ENCODE measurements around the gene PRKCE. TPM values are rescaled to one million over a fixed set of nuclear protein-coding genes. Genes with fewer than 3 reads are reported as not detected.

Gene PRKCE
- total and polyA plus RNA-seq, 2 donors (not counting 1 experiment from before 2014, with no cell fraction given): 14.1 to 19.0 TPM

DNA sequence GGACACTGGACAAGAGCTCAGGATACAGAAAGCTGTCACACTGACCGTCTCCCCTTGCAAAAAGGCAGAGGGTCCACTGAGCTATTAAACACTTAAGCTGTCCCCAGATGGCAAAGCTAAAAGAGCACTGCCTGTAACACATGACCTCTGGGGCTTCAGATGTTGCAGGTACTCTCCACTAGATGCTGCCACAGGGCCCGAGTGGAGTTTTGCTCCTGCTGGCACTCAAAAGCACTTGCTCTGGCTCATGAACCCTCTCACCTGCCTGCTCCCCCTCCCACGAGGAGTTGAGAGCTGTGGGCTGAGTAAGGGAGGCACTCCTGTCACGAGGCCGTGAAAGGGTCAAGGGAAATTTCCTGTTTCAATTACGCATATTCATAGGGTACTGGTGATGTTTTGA, 227.9 kb downstream of the PRKCE start:
- Histone ChIP-seq H3K27me3 (ENCODE audit: control insufficient read depth, insufficient read depth, low read length) (no peaks in the 10 kb centered on the region), H3K79me2 (ENCODE audit: control insufficient read depth, insufficient read depth, low read length) (no peaks in the 10 kb centered on the region), H3K4me1 (ENCODE audit: control insufficient read depth, extremely low read depth, insufficient read depth, low read length) (peaks cover 2% of the 10 kb centered on the region), H4K20me1 (ENCODE audit: control insufficient read depth, extremely low read depth, insufficient read depth, low read length) (no peaks in the 10 kb centered on the region), H3K36me3 (ENCODE audit: control insufficient read depth, insufficient read depth, low read length) (no peaks in the 10 kb centered on the region), H3K4me3 (replicated peaks in 1 of 4; ENCODE audit: control extremely low read depth in 1 of 4, insufficient read depth in 1 of 4, low read depth in 3 of 4, low read length in 4 of 4) (no peak overlapping the region), H3K9ac (ENCODE audit: insufficient read depth, low read length) (no peak overlapping the region), H3K9me3 (ENCODE audit: control insufficient read depth, insufficient read depth, low read depth, low read length) (no peaks in the 10 kb centered on the region), H3K27ac (ENCODE audit: insufficient read depth, low read length) (no peak overlapping the region), H3K4me2 (ENCODE audit: extremely low read depth, insufficient read depth, low read length) (no peak overlapping the region), H2AFZ (ENCODE audit: low read length) (no peak overlapping the region)
- TF ChIP-seq, protein P1, sequence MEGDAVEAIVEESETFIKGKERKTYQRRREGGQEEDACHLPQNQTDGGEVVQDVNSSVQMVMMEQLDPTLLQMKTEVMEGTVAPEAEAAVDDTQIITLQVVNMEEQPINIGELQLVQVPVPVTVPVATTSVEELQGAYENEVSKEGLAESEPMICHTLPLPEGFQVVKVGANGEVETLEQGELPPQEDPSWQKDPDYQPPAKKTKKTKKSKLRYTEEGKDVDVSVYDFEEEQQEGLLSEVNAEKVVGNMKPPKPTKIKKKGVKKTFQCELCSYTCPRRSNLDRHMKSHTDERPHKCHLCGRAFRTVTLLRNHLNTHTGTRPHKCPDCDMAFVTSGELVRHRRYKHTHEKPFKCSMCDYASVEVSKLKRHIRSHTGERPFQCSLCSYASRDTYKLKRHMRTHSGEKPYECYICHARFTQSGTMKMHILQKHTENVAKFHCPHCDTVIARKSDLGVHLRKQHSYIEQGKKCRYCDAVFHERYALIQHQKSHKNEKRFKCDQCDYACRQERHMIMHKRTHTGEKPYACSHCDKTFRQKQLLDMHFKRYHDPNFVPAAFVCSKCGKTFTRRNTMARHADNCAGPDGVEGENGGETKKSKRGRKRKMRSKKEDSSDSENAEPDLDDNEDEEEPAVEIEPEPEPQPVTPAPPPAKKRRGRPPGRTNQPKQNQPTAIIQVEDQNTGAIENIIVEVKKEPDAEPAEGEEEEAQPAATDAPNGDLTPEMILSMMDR (conservative IDR thresholded peaks at IDR 0.05 in 1 of 2, IDR thresholded peaks at IDR 0.05 in 1 of 2; ENCODE audit: low read depth in 1 of 2, low read length in 2 of 2): no peak
- no peak for TF ChIP-seq EZH2 (IDR thresholded peaks at IDR 0.05; ENCODE audit: low read length, missing control alignments)
- DNase-seq (ENCODE audit: low read depth in 2 of 2): no peak

DNA sequence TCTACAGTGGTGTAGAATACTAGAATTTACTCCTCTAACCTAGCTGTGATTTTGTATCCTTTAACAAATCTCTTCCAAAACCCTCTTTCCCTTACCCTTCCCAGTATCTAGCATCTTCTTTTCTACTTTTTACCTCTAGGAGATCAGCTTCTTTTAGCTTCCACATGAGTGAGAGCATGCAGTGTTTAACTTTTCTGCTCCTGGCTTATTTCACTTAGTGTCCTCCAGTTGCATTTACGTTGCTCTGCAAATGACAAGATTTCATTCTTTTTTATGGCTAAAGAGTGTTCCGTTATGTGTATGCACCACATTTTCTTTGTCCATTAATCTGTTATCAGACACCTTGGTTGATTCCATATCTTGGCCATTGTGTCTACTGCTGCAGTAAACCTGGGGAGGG, 228.5 kb downstream of the PRKCE start:
- Histone ChIP-seq H3K36me3 (ENCODE audit: control insufficient read depth, insufficient read depth, low read length) (no peaks in the 10 kb centered on the region), H3K4me3 (replicated peaks in 1 of 4; ENCODE audit: control extremely low read depth in 1 of 4, insufficient read depth in 1 of 4, low read depth in 3 of 4, low read length in 4 of 4) (no peak overlapping the region), H3K9ac (ENCODE audit: insufficient read depth, low read length) (no peak overlapping the region), H2AFZ (ENCODE audit: low read length) (no peak overlapping the region), H3K27me3 (ENCODE audit: control insufficient read depth, insufficient read depth, low read length) (no peaks in the 10 kb centered on the region), H3K4me2 (ENCODE audit: extremely low read depth, insufficient read depth, low read length) (no peak overlapping the region), H3K27ac (ENCODE audit: insufficient read depth, low read length) (no peak overlapping the region), H3K4me1 (ENCODE audit: control insufficient read depth, extremely low read depth, insufficient read depth, low read length) (peaks cover 2% of the 10 kb centered on the region), H3K79me2 (ENCODE audit: control insufficient read depth, insufficient read depth, low read length) (no peaks in the 10 kb centered on the region), H3K9me3 (ENCODE audit: control insufficient read depth, insufficient read depth, low read depth, low read length) (no peaks in the 10 kb centered on the region), H4K20me1 (ENCODE audit: control insufficient read depth, extremely low read depth, insufficient read depth, low read length) (no peaks in the 10 kb centered on the region)
- DNase-seq (ENCODE audit: low read depth in 2 of 2): no peak
- no peak for TF ChIP-seq EZH2 (IDR thresholded peaks at IDR 0.05; ENCODE audit: low read length, missing control alignments)
- TF ChIP-seq, protein P1 (conservative IDR thresholded peaks at IDR 0.05 in 1 of 2, IDR thresholded peaks at IDR 0.05 in 1 of 2; ENCODE audit: low read depth in 1 of 2, low read length in 2 of 2): no peak

DNA sequence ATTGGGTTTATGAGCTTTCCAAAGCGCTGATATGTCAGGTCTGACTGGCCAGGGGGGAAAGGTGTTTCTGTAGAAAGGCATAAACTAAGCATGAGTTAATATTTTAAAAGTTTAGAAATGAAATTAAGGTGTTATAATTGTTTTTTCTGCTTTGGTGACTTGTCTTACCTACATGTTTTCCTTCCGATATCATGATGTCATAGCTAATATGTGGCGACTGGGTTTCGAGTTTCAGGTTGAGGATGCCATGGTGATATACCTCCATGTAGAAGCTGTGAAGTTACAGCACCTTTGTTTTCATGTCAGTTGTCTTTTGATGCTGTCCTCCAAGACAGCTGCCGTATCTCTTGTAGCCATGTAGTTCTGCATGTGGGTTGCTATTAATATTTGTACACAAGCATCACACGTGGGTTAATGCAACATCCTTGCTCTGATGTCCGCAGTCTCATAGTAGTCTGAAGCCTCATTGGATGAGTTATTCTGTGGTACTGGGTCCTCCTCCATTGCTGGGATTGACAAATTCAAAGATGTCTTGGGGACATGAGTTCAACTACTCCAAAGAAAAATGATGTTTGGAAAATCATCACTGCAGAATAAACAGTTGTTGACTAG, 230.6 kb downstream of the PRKCE start:
- TF ChIP-seq EZH2 (IDR thresholded peaks at IDR 0.05; ENCODE audit: low read length, missing control alignments): no peak
- TF ChIP-seq, protein P1 (conservative IDR thresholded peaks at IDR 0.05 in 1 of 2, IDR thresholded peaks at IDR 0.05 in 1 of 2; ENCODE audit: low read depth in 1 of 2, low read length in 2 of 2): no peak
- no peaks in the 10 kb centered on the region for H3K79me2 ChIP-seq (ENCODE audit: control insufficient read depth, insufficient read depth, low read length)
- H2AFZ ChIP-seq (ENCODE audit: low read length): no peak overlapping the region
- peaks cover 5% of the 10 kb centered on the region for H3K4me1 ChIP-seq (ENCODE audit: control insufficient read depth, extremely low read depth, insufficient read depth, low read length)
- H3K9ac ChIP-seq (ENCODE audit: insufficient read depth, low read length): no peak overlapping the region
- no peaks in the 10 kb centered on the region for H4K20me1 ChIP-seq (ENCODE audit: control insufficient read depth, extremely low read depth, insufficient read depth, low read length)
- DNase-seq (ENCODE audit: low read depth in 2 of 2): no peak
- no peak overlapping the region for H3K27ac ChIP-seq (ENCODE audit: insufficient read depth, low read length)
- H3K9me3 ChIP-seq (ENCODE audit: control insufficient read depth, insufficient read depth, low read depth, low read length): no peaks in the 10 kb centered on the region
- H3K36me3 ChIP-seq (ENCODE audit: control insufficient read depth, insufficient read depth, low read length): no peaks in the 10 kb centered on the region
- H3K27me3 ChIP-seq (ENCODE audit: control insufficient read depth, insufficient read depth, low read length): no peaks in the 10 kb centered on the region
- H3K4me2 ChIP-seq (ENCODE audit: extremely low read depth, insufficient read depth, low read length): no peak overlapping the region
- H3K4me3 ChIP-seq (replicated peaks in 1 of 4; ENCODE audit: control extremely low read depth in 1 of 4, insufficient read depth in 1 of 4, low read depth in 3 of 4, low read length in 4 of 4): no peak overlapping the region

All from fibroblast of lung (primary cell).